ENCODE measurements around the gene CENPS.

CENPS gene

DNA sequence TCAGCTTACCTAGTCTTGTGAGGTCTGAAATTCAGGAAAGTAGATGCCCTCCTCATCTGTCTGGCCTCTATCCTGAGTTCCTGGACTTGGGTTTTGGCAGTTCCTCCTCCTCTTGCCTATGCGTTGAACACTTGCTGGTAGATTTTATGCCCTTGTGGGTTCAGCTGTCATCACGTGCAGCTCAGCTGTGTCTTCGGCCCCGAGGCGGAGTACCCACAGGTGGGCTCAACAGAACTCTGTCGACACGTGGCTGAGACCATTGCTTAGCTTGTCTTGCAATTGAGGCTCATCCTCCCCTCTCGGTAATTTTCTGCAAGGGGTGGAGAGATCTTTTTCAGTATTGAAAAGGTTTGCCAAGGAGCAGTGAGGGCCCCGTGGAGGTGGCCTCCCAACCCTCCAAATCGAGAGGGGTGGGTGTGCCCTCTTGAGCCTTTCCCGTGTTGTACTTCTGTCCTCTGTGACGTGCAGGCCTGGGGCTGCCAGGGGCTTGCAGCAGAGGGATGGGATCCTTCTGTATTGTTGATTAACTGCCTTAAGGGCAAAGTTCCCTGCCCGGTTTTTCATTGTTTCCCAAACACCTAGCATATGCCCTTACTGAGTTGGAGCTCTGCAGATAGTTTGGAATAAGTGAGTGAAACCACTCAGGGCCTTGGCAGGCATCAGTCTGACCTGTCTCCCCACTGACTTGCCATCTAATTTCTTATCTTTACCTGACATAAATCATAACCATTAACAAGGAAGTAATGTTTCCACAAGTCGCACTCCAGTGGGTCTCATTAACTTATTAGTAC is 2.9 kb downstream of the CENPS start:
- Histone ChIP-seq H3K27ac (no peak overlapping the region), H3K27me3 (ENCODE audit: insufficient read depth, low read depth, severe bottlenecking) (no peaks in the 10 kb centered on the region), H3K4me3 (ENCODE audit: low read depth, low read length) (no peak overlapping the region), H3K36me3 (peaks cover 12% of the 10 kb centered on the region), H3K9me3 (ENCODE audit: severe bottlenecking) (no peaks in the 10 kb centered on the region)
- no peak for TF ChIP-seq CTCF (IDR thresholded peaks at IDR 0.05; ENCODE audit: low read depth, low read length)
- no peak for DNase-seq

DNA sequence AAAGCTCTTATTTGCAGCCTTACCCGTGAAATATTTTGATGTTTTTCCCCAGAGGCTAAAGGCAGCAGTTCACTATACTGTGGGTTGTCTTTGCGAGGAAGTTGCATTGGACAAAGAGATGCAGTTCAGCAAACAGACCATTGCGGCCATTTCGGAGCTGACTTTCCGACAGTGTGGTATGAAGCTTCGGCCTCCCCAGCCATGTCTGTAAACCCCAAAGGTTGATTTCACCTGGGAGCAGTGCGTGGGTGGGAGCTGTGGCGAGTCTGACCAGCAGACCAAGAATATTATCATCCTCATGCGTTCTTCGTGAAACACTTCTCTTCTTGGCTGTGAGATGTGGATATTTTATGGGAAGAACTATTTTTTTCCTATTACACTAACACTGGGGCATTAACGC is 3.6 kb downstream of the CENPS start:
- TF ChIP-seq CTCF (IDR thresholded peaks at IDR 0.05; ENCODE audit: low read depth, low read length): no peak
- no peak overlapping the region for H3K4me3 ChIP-seq (ENCODE audit: low read depth, low read length)
- no peak overlapping the region for H3K27ac ChIP-seq
- peaks cover 16% of the 10 kb centered on the region for H3K36me3 ChIP-seq
- no peaks in the 10 kb centered on the region for H3K9me3 ChIP-seq (ENCODE audit: severe bottlenecking)
- no peak for DNase-seq
- H3K27me3 ChIP-seq (ENCODE audit: insufficient read depth, low read depth, severe bottlenecking): no peaks in the 10 kb centered on the region

DNA sequence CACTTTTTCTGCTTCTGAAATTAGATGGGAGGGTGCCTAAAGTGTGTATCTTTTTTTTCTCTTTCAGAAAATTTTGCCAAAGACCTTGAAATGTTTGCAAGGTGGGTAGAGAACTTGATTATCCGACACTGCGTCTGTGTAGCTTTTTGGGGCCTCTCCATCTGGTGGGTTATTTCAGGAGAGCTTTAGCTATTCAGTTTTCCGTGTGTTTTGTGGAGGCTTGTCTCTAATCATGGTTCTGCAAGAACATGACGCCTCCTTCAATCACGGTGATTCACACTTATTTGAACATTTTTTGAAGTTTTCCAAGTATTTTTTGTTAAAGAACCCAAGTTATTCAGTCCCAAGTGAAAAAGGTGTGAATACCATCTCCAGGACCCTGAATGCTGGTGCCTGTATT is 4.4 kb downstream of the CENPS start:
- Histone ChIP-seq H3K9me3 (ENCODE audit: severe bottlenecking) (no peaks in the 10 kb centered on the region), H3K27ac (no peak overlapping the region), H3K27me3 (ENCODE audit: insufficient read depth, low read depth, severe bottlenecking) (no peaks in the 10 kb centered on the region), H3K4me3 (ENCODE audit: low read depth, low read length) (no peak overlapping the region), H3K36me3 (peaks cover 16% of the 10 kb centered on the region)
- no peak for DNase-seq
- TF ChIP-seq CTCF (IDR thresholded peaks at IDR 0.05; ENCODE audit: low read depth, low read length): no peak

DNA sequence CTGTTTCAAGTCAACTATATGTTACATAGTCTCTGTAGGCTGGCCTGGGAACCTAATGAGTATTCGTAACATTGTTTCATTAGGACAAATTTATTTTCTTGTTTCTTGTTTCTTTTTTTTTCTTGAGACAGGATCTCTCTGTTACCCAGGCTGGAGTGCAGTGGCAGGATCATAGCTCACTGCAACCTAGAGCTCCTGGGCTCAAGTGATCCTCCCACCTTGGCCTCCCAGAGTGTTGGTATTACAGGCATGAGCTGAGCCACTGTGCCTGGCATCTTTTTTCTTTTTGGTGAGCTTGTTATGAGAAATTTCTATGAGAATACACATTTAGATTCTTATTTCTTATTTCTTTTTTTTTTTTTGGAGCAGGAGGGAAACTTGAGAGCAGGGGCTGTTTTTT is 6.8 kb downstream of the CENPS start:
- H3K27me3 ChIP-seq (ENCODE audit: insufficient read depth, low read depth, severe bottlenecking): no peaks in the 10 kb centered on the region
- no peaks in the 10 kb centered on the region for H3K9me3 ChIP-seq (ENCODE audit: severe bottlenecking)
- no peak overlapping the region for H3K27ac ChIP-seq
- H3K36me3 ChIP-seq: peaks cover 18% of the 10 kb centered on the region
- H3K4me3 ChIP-seq (ENCODE audit: low read depth, low read length): no peak overlapping the region
- TF ChIP-seq CTCF (IDR thresholded peaks at IDR 0.05; ENCODE audit: low read depth, low read length): no peak
- no peak for DNase-seq

DNA sequence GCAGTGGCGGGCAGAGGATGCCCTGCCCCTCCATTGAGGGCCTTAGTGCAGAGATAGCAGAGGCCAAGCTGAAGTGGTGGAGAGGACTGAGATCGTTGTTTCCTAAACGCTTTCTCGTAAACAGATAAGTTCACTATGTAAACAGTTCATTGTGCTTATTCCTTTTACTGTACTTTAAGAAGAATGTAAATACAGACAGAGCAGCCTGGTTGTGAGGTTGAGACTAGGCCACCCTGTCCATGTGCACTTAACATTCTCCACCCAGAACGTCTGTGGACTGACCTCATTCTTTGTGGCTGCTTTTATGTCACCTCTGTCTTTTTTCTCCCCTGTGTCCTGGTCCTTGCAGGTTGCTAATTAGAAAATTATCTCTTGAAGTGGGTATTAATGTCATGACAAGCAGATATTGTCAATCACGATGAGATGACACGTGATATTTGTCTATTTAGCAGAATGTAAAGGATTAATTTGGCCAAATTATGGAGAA is 8.5 kb downstream of the CENPS start:
- TF ChIP-seq CTCF (IDR thresholded peaks at IDR 0.05; ENCODE audit: low read depth, low read length): no peak
- no peak overlapping the region for H3K27ac ChIP-seq
- H3K9me3 ChIP-seq (ENCODE audit: severe bottlenecking): no peaks in the 10 kb centered on the region
- peaks cover 22% of the 10 kb centered on the region for H3K36me3 ChIP-seq
- no peaks in the 10 kb centered on the region for H3K27me3 ChIP-seq (ENCODE audit: insufficient read depth, low read depth, severe bottlenecking)
- no peak overlapping the region for H3K4me3 ChIP-seq (ENCODE audit: low read depth, low read length)
- no peak for DNase-seq

DNA sequence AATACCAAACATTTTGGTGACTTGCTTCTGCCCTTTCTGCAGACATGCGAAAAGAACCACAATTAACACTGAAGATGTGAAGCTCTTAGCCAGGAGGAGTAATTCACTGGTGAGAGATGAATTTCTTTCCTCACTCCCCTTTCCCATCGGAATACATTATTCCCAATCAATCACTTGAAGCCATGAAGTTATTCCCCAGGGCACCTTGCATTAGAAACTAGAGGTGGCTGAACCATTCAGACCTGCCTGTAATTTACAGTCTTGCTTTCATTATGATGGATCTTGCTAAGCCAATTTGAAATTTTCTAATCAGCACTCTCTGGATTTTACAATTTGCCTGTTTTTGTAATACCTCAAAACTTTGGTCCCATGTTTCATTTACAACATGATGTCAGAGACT is 10.1 kb downstream of the CENPS start:
- DNase-seq: no peak
- no peaks in the 10 kb centered on the region for H3K9me3 ChIP-seq (ENCODE audit: severe bottlenecking)
- H3K27ac ChIP-seq: no peak overlapping the region
- H3K27me3 ChIP-seq (ENCODE audit: insufficient read depth, low read depth, severe bottlenecking): no peaks in the 10 kb centered on the region
- no peak overlapping the region for H3K4me3 ChIP-seq (ENCODE audit: low read depth, low read length)
- peaks cover 22% of the 10 kb centered on the region for H3K36me3 ChIP-seq
- TF ChIP-seq CTCF (IDR thresholded peaks at IDR 0.05; ENCODE audit: low read depth, low read length): no peak

Measured in WERI-Rb-1 (cell line).